Trophoblast cell (in vitro differentiated cells and primary cell): ENCODE data around the gene CBLIF.

Source experiments
- DNase-seq, 2 donors: peaks; one replicate each; pipeline ENCODE4 v3.0.0-alpha.2; 2016
- H2AFZ ChIP-seq: 2 replicates; pipeline ENCODE4 v1.6.1; 2013; ENCODE audit warnings: low read length, moderate library complexity, mild to moderate bottlenecking; ENCODE audit not compliant: insufficient read depth, poor library complexity
- H2AK5ac ChIP-seq: 2 replicates; pipeline ENCODE4 v1.6.1; 2013; ENCODE audit warnings: mild to moderate bottlenecking, low read length
- H2BK120ac ChIP-seq: 2 replicates; pipeline ENCODE4 v1.6.1; 2013; ENCODE audit warnings: low read length, mild to moderate bottlenecking, moderate library complexity; ENCODE audit not compliant: insufficient read depth, poor library complexity
- H2BK12ac ChIP-seq: 2 replicates; pipeline ENCODE4 v1.6.1; 2013; ENCODE audit warnings: mild to moderate bottlenecking, low read length, moderate library complexity
- H2BK5ac ChIP-seq: 2 replicates; pipeline ENCODE4 v1.6.1; 2013; ENCODE audit warnings: low read length, low read depth, moderate library complexity, mild to moderate bottlenecking; ENCODE audit not compliant: poor library complexity
- H3K14ac ChIP-seq: 2 replicates; pipeline ENCODE4 v1.6.1; 2013; ENCODE audit warnings: mild to moderate bottlenecking, low read length
- H3K18ac ChIP-seq: 2 replicates; pipeline ENCODE4 v1.6.1; 2013; ENCODE audit warnings: mild to moderate bottlenecking, low read length
- H3K23ac ChIP-seq: 2 replicates; pipeline ENCODE4 v1.6.1; 2013; ENCODE audit warnings: low read length
- H3K27ac ChIP-seq: 2 replicates; pipeline ENCODE4 v1.5.1; 2013; ENCODE audit warnings: low read depth, mild to moderate bottlenecking, inconsistent platforms, low read length, moderate library complexity
- H3K27me3 ChIP-seq: 2 replicates; pipeline ENCODE4 v1.6.1; 2013; ENCODE audit warnings: inconsistent platforms, mild to moderate bottlenecking, low read length, moderate library complexity; ENCODE audit not compliant: insufficient read depth
- H3K36me3 ChIP-seq, 2 experiments: 1 replicate in 1 of 2; 2 replicates in 1 of 2; pipeline ENCODE4 v1.6.1; 2013; ENCODE audit warnings: low read length in 2 of 2, mild to moderate bottlenecking in 2 of 2, moderate library complexity in 1 of 2; ENCODE audit not compliant: insufficient read depth in 2 of 2, control insufficient read depth in 1 of 2
- H3K4ac ChIP-seq: 2 replicates; pipeline ENCODE4 v1.6.1; 2013; ENCODE audit warnings: low read depth, mild to moderate bottlenecking, low read length, moderate library complexity
- H3K4me1 ChIP-seq, 2 experiments: 1 replicate in 1 of 2; 2 replicates in 1 of 2; pipeline ENCODE4 v1.6.1; 2013; ENCODE audit warnings: low read length in 2 of 2, mild to moderate bottlenecking in 2 of 2, moderate library complexity in 1 of 2; ENCODE audit not compliant: insufficient read depth in 2 of 2, control insufficient read depth in 1 of 2
- H3K4me2 ChIP-seq: 2 replicates; pipeline ENCODE4 v1.6.1; 2013; ENCODE audit warnings: inconsistent platforms, mild to moderate bottlenecking, low read length, moderate library complexity
- H3K4me3 ChIP-seq: 2 replicates; pipeline ENCODE4 v1.5.1; 2013; ENCODE audit warnings: mild to moderate bottlenecking, low read depth, low read length, inconsistent platforms
- H3K79me1 ChIP-seq: one replicate; pipeline ENCODE4 v1.6.1; 2013; ENCODE audit warnings: low read length
- H3K79me2 ChIP-seq: 2 replicates; pipeline ENCODE4 v1.6.1; 2013; ENCODE audit warnings: low read length, mild to moderate bottlenecking; ENCODE audit not compliant: control insufficient read depth, insufficient read depth, poor library complexity
- H3K9ac ChIP-seq: 2 replicates; pipeline ENCODE4 v1.6.1; 2013; ENCODE audit warnings: mild to moderate bottlenecking, low read length
- H3K9me3 ChIP-seq: 2 replicates; pipeline ENCODE4 v1.6.1; 2013; ENCODE audit warnings: low read depth, mild to moderate bottlenecking, control low read depth, inconsistent platforms, low read length; ENCODE audit not compliant: insufficient read depth
- H4K12ac ChIP-seq: 2 replicates; pipeline ENCODE4 v1.6.1; 2013; ENCODE audit warnings: low read depth, mild to moderate bottlenecking, low read length, moderate library complexity
- H4K8ac ChIP-seq: 2 replicates; pipeline ENCODE4 v1.6.1; 2013; ENCODE audit warnings: low read depth, mild to moderate bottlenecking, low read length, moderate library complexity
- H4K91ac ChIP-seq: one replicate; pipeline ENCODE4 v1.6.1; 2013; ENCODE audit warnings: low read depth, mild to moderate bottlenecking, low read length, moderate library complexity
- WGBS: extraction: QIAGEN DNeasy Blood & Tissue Kit; methylation state at CpG from one replicate; pipeline ENCODE4 v1.1.7; 2013; ENCODE audit warnings: missing lambda C conversion rate; ENCODE audit not compliant: insufficient read length, insufficient coverage; ENCODE audit errors: extremely low coverage; 5-methylcytosine and 5-hydroxymethylcytosine counted together

Gene CBLIF

GRCh38 chr11:59875856-59876519 is 30.7 kb upstream of the CBLIF start:
- Histone ChIP-seq H3K23ac (no peak overlapping the region), H3K36me3 (no peaks in the 10 kb centered on the region), H3K9ac (no peak overlapping the region), H2BK120ac (no peak overlapping the region), H3K4me1 (no peaks in the 10 kb centered on the region), H3K4me2 (no peak overlapping the region), H3K27me3 (no peaks in the 10 kb centered on the region), H2AK5ac (no peak overlapping the region), H2BK5ac (no peak overlapping the region), H4K91ac (no peak overlapping the region), H3K4ac (no peak overlapping the region), H3K4me3 (no peak overlapping the region), H3K14ac (no peak overlapping the region), H3K9me3 (no peaks in the 10 kb centered on the region), H2AFZ (no peak overlapping the region), H3K79me1 (no peaks in the 10 kb centered on the region), H3K79me2 (no peaks in the 10 kb centered on the region), H4K8ac (no peak overlapping the region), H3K27ac (no peak overlapping the region), H4K12ac (no peak overlapping the region), H3K18ac (no peak overlapping the region), H2BK12ac (no peak overlapping the region)
- WGBS = no CpG with 5 or more reads among the region's 9 CpGs
- no peak for DNase-seq

- no peak overlapping the region for H2BK12ac ChIP-seq
- H3K4ac ChIP-seq = no peak overlapping the region
- H2AFZ ChIP-seq = no peak overlapping the region
- no peak overlapping the region for H3K18ac ChIP-seq
- no peak overlapping the region for H2BK120ac ChIP-seq
- H4K12ac ChIP-seq = no peak overlapping the region
- H3K27me3 ChIP-seq = no peaks in the 10 kb centered on the region
- H3K27ac ChIP-seq = no peak overlapping the region
- H3K36me3 ChIP-seq = no peaks in the 10 kb centered on the region
- H2AK5ac ChIP-seq = no peak overlapping the region
- no peak overlapping the region for H3K23ac ChIP-seq
- H3K4me3 ChIP-seq = no peak overlapping the region
- H3K9me3 ChIP-seq = no peaks in the 10 kb centered on the region
- no peak overlapping the region for H3K9ac ChIP-seq
- no peak overlapping the region for H4K91ac ChIP-seq
- H3K14ac ChIP-seq = no peak overlapping the region
- no peak overlapping the region for H4K8ac ChIP-seq
- H3K79me1 ChIP-seq = no peaks in the 10 kb centered on the region
- no peak for DNase-seq
- no peaks in the 10 kb centered on the region for H3K4me1 ChIP-seq
- no peaks in the 10 kb centered on the region for H3K79me2 ChIP-seq
- no peak overlapping the region for H2BK5ac ChIP-seq
- H3K4me2 ChIP-seq = no peak overlapping the region
Measured at GRCh38 chr11:59872076-59872475, 26.8 kb upstream of the CBLIF start.

DNA sequence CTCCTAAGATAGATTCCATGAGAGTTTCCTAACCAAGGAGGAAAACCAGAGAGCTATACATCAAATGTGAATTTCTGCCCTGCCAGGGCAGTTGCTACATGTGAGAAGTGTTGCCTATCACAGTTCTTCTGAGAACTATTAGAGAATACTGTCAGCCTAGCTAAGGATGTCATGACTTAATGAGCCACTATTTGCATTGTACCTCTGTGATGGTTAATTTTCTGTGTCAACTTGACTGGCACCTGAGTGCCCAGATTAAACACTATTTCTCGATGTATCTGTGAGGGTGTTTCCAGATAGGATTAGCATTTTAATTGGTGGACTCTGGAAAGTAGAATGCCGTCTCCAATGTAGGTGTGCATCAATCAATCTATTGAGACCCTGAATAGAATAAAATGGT is 22.6 kb upstream of the CBLIF start:
- no peak overlapping the region for H3K18ac ChIP-seq
- H3K4me1 ChIP-seq = no peaks in the 10 kb centered on the region
- no peak overlapping the region for H2BK5ac ChIP-seq
- H2AFZ ChIP-seq = no peak overlapping the region
- H3K23ac ChIP-seq = no peak overlapping the region
- no peak overlapping the region for H2BK120ac ChIP-seq
- no peaks in the 10 kb centered on the region for H3K36me3 ChIP-seq
- H4K12ac ChIP-seq = no peak overlapping the region
- no peak overlapping the region for H4K91ac ChIP-seq
- WGBS = no CpG with 5 or more reads among the region's 2 CpGs
- no peak overlapping the region for H2AK5ac ChIP-seq
- H3K4me3 ChIP-seq = no peak overlapping the region
- H3K4ac ChIP-seq = no peak overlapping the region
- no peak for DNase-seq
- no peak overlapping the region for H4K8ac ChIP-seq
- no peaks in the 10 kb centered on the region for H3K9me3 ChIP-seq
- no peak overlapping the region for H3K9ac ChIP-seq
- no peaks in the 10 kb centered on the region for H3K27me3 ChIP-seq
- no peak overlapping the region for H3K27ac ChIP-seq
- H3K4me2 ChIP-seq = no peak overlapping the region
- H3K79me2 ChIP-seq = no peaks in the 10 kb centered on the region
- H3K14ac ChIP-seq = no peak overlapping the region
- H3K79me1 ChIP-seq = no peaks in the 10 kb centered on the region
- no peak overlapping the region for H2BK12ac ChIP-seq

GRCh38 chr11:59866836-59867235 is 21.5 kb upstream of the CBLIF start:
- H2BK12ac ChIP-seq = no peak overlapping the region
- no peak overlapping the region for H2AFZ ChIP-seq
- H3K4me2 ChIP-seq = no peak overlapping the region
- no peak overlapping the region for H2BK5ac ChIP-seq
- no peak overlapping the region for H4K91ac ChIP-seq
- no peak overlapping the region for H3K4ac ChIP-seq
- no peak overlapping the region for H3K14ac ChIP-seq
- H3K79me2 ChIP-seq = no peaks in the 10 kb centered on the region
- H4K12ac ChIP-seq = no peak overlapping the region
- WGBS = no CpG with 5 or more reads among the region's 1 CpG
- H2AK5ac ChIP-seq = no peak overlapping the region
- no peak overlapping the region for H3K9ac ChIP-seq
- H3K23ac ChIP-seq = no peak overlapping the region
- H3K4me3 ChIP-seq = no peak overlapping the region
- no peak overlapping the region for H2BK120ac ChIP-seq
- no peak overlapping the region for H4K8ac ChIP-seq
- H3K79me1 ChIP-seq = no peaks in the 10 kb centered on the region
- no peak overlapping the region for H3K27ac ChIP-seq
- no peaks in the 10 kb centered on the region for H3K9me3 ChIP-seq
- no peaks in the 10 kb centered on the region for H3K27me3 ChIP-seq
- DNase-seq = no peak
- H3K36me3 ChIP-seq = no peaks in the 10 kb centered on the region
- no peaks in the 10 kb centered on the region for H3K4me1 ChIP-seq
- H3K18ac ChIP-seq = no peak overlapping the region
